WTC11 (cell line): ENCODE data around the gene GYPE. TPM values are rescaled to one million over a fixed set of nuclear protein-coding genes. Genes with fewer than 3 reads are reported as not detected.
"Not testable (repeated sequence)": the region's sequence is repeated elsewhere in the genome, so short reads cannot be mapped to it uniquely, and the experiment has no call there.

Source experiments
- ATAC-seq: fragments of 200-7000 bp; cut with Tn5 transposase; 2 replicates; pipeline ENCODE4 v1.10.0; 2021; ENCODE audit warnings: mild to moderate bottlenecking, moderate library complexity
- CTCF ChIA-PET: fragments of 300-600 bp; sonication (Branson Sonifier 250); formaldehyde crosslinking; loops from one replicate; lab custom pipeline; 2021; ENCODE audit warnings: antibody characterized with exemption; lab: Charles Lee
- POLR2A ChIA-PET: fragments of 350-600 bp; sonication (Branson Sonifier 250); formaldehyde crosslinking; loops from one replicate; lab custom pipeline; 2021; ENCODE audit warnings: antibody characterized with exemption; lab: Charles Lee
- DNase-seq: peaks from one replicate; pipeline ENCODE4 v3.0.0; 2021; ENCODE audit warnings: low spot score
- H3K27ac Mint-ChIP-seq: 2 replicates; pipeline ENCODE4 v1.8.0; 2021; ENCODE audit warnings: mixed read lengths
- H3K27me3 Mint-ChIP-seq: 2 replicates; pipeline ENCODE4 v1.8.0; 2021; ENCODE audit warnings: low read depth, mild to moderate bottlenecking, moderate library complexity, mixed read lengths
- H3K36me3 Mint-ChIP-seq: 2 replicates; pipeline ENCODE4 v1.8.0; 2021; ENCODE audit warnings: mixed read lengths
- H3K4me1 Mint-ChIP-seq: 2 replicates; pipeline ENCODE4 v1.8.0; 2022; ENCODE audit warnings: mixed read lengths
- H3K4me3 Mint-ChIP-seq: 2 replicates; pipeline ENCODE4 v1.8.0; 2021; ENCODE audit warnings: mild to moderate bottlenecking, moderate library complexity, mixed read lengths
- H3K9me3 Mint-ChIP-seq: 2 replicates; pipeline ENCODE4 v1.8.0; 2021; ENCODE audit warnings: mixed read lengths
- ETV6 ChIP-seq: sonication (generic); formaldehyde crosslinking; IDR thresholded peaks from 2 replicates; pipeline ENCODE4 v1.8.1; 2022; ENCODE audit warnings: mild to moderate bottlenecking, missing genetic modification reagents
- TP53 ChIP-seq: sonication (generic); formaldehyde crosslinking; IDR thresholded peaks from 2 replicates; pipeline ENCODE4 v1.8.1; 2023; ENCODE audit warnings: mild to moderate bottlenecking, missing genetic modification reagents
- total RNA-seq: library from RNA; stranded (reverse); gene quantifications from 3 replicates; pipeline ENCODE4 v1.2.3, GENCODE V29; 2021
- TF ChIP-seq, protein P1 (sequence below): fragments of 200-600 bp; IDR thresholded peaks from 2 replicates; pipeline ENCODE4 v1.8.0; 2022; ENCODE audit warnings: antibody characterized with exemption
- TF ChIP-seq, protein P2 (sequence below): fragments of 250-450 bp; sonication (Bioruptor Pico); IDR thresholded peaks from 2 replicates; pipeline ENCODE4 v1.9.0; 2021; ENCODE audit warnings: moderate library complexity, mild to moderate bottlenecking, inconsistent platforms, borderline replicate concordance

GYPE gene
- total RNA-seq, 1 experiment from 2014 or later: not detected

GRCh38 chr4:143911528-143912417 lies 6.4 kb upstream of the GYPE start:
- Mint-ChIP-seq H3K27me3 (peaks cover 29% of the 10 kb centered on the region), H3K4me3 (peak overlapping the region; percentile 46)
- H3K27ac Mint-ChIP-seq, H3K9me3 Mint-ChIP-seq, H3K36me3 Mint-ChIP-seq, H3K4me1 Mint-ChIP-seq, CTCF ChIA-PET, POLR2A ChIA-PET: not testable (repeated sequence)
- peak; percentile 88 for TF ChIP-seq ETV6 (CRISPR knock-in tag)
- peak; percentile 62 for DNase-seq
- peak; percentile 81 for ATAC-seq

- POLR2A ChIA-PET, ATAC-seq, H3K4me3 Mint-ChIP-seq, H3K4me1 Mint-ChIP-seq, H3K36me3 Mint-ChIP-seq, H3K27ac Mint-ChIP-seq, H3K9me3 Mint-ChIP-seq, CTCF ChIA-PET, DNase-seq: not testable (repeated sequence)
- H3K27me3 Mint-ChIP-seq: peaks cover 29% of the 10 kb centered on the region
Observed at GRCh38 chr4:143910906-143911305, 5.5 kb upstream of the GYPE start.

- CTCF ChIA-PET, H3K9me3 Mint-ChIP-seq, H3K27ac Mint-ChIP-seq, POLR2A ChIA-PET, H3K36me3 Mint-ChIP-seq, H3K4me1 Mint-ChIP-seq, H3K4me3 Mint-ChIP-seq: not testable (repeated sequence)
- TF ChIP-seq, protein P1, sequence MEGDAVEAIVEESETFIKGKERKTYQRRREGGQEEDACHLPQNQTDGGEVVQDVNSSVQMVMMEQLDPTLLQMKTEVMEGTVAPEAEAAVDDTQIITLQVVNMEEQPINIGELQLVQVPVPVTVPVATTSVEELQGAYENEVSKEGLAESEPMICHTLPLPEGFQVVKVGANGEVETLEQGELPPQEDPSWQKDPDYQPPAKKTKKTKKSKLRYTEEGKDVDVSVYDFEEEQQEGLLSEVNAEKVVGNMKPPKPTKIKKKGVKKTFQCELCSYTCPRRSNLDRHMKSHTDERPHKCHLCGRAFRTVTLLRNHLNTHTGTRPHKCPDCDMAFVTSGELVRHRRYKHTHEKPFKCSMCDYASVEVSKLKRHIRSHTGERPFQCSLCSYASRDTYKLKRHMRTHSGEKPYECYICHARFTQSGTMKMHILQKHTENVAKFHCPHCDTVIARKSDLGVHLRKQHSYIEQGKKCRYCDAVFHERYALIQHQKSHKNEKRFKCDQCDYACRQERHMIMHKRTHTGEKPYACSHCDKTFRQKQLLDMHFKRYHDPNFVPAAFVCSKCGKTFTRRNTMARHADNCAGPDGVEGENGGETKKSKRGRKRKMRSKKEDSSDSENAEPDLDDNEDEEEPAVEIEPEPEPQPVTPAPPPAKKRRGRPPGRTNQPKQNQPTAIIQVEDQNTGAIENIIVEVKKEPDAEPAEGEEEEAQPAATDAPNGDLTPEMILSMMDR: peak; percentile 24; the same call in 1 of the 2 replicates
- peak; percentile 85 for ATAC-seq
- H3K27me3 Mint-ChIP-seq: peaks cover 21% of the 10 kb centered on the region
- DNase-seq: peak; percentile 17
Observed at GRCh38 chr4:143907811-143908210, 2.5 kb upstream of the GYPE start.

DNA sequence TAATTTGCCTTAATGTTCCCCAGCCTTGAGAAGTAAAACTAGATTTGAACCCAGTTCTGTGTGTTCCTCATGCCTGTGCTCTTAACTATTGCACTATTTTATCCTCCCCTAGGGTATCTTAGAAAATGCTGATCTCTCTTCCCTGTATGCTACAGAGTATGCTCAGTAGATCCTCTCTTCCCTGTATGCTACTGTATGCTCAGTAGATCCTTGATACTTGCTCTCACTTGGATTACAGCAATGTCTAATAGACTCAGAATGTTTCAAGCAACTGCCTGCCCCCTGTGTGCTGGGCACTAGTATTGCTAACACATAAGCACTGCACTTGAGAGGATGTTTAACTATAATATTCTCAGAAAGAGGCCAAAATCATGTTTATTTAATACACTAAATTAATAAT lies 928 bp downstream of the GYPE start:
- H3K27me3 Mint-ChIP-seq, H3K9me3 Mint-ChIP-seq, CTCF ChIA-PET, ATAC-seq, H3K4me3 Mint-ChIP-seq, POLR2A ChIA-PET, H3K27ac Mint-ChIP-seq, DNase-seq, H3K4me1 Mint-ChIP-seq, H3K36me3 Mint-ChIP-seq: not testable (repeated sequence)

DNA sequence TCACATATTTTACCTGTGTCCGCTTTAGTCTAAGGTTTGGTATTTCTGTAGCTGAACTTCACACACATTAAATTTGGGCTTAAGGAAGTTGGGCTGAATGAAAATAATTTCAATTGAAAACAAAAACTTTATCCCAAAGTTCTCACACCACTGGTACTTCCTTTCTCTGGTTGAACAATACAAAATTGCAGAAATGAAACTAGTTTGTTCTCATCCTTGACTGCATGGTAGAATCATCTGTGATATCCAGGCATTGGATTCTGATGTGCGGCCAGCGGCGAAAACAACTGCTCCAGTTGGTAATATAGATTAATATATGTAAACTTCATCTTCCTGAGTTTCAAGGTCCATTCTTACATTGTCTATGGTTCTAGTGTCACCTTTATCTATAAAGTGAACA lies 15.0 kb downstream of the GYPE start:
- H3K27me3 Mint-ChIP-seq, H3K36me3 Mint-ChIP-seq, POLR2A ChIA-PET, H3K9me3 Mint-ChIP-seq, H3K4me3 Mint-ChIP-seq, H3K27ac Mint-ChIP-seq, DNase-seq, CTCF ChIA-PET, H3K4me1 Mint-ChIP-seq, ATAC-seq: not testable (repeated sequence)

DNA sequence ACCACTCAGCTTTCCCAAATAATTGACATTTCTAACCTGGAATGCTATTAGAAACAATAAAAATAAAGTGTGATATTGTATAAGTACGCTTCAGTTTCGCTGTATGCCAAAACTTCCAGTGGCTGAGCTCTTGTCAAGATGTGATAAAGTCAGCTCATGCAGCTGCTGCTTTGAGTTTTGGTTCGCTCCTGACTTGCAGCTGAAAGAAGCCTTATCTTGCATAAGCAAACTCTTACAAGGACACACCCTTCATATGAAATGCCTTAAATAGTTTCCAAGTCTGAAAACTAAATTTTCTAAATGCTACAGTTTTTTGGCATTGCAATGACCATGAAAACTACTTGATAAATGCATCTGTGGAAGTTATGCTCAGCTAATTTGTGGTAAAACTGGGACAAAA lies 17.2 kb downstream of the GYPE start:
- H3K4me3 Mint-ChIP-seq, ATAC-seq, CTCF ChIA-PET, H3K27me3 Mint-ChIP-seq, DNase-seq, H3K4me1 Mint-ChIP-seq, POLR2A ChIA-PET, H3K9me3 Mint-ChIP-seq, H3K27ac Mint-ChIP-seq, H3K36me3 Mint-ChIP-seq: not testable (repeated sequence)

GRCh38 chr4:143884965-143885364 lies 20.4 kb downstream of the GYPE start:
- not testable (repeated sequence) for H3K4me1 Mint-ChIP-seq, ATAC-seq

DNA sequence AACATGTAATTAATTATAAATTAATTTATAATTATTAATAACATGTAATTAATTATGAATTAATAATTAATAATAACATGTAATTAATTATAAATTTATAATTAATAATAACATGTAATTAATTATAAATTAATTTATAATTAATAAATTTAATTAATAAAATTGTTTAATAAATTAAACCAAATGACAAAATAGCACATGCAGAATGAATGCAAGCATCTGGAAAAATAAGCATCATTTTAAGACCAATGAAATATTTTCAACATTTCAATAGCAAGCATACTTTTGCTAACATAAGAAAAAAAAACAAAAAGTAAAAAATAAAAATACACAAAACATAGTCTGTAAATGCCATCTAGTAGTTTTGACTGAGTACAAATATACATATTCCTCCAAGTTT lies 21.8 kb downstream of the GYPE start:
- ChIA-PET CTCF (no interaction called here), POLR2A (no interaction called here)
- Mint-ChIP-seq H3K9me3 (no peaks in the 10 kb centered on the region), H3K27ac (no peak overlapping the region), H3K27me3 (no peaks in the 10 kb centered on the region), H3K4me1 (no peaks in the 10 kb centered on the region), H3K36me3 (no peaks in the 10 kb centered on the region), H3K4me3 (no peak overlapping the region)
- no peak for TF ChIP-seq TP53
- TF ChIP-seq, protein P2, sequence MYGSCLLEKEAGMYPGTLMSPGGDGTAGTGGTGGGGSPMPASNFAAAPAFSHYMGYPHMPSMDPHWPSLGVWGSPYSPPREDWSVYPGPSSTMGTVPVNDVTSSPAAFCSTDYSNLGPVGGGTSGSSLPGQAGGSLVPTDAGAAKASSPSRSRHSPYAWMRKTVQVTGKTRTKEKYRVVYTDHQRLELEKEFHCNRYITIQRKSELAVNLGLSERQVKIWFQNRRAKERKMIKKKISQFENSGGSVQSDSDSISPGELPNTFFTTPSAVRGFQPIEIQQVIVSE: no peak
- ATAC-seq (no peak), DNase-seq (no peak)

More at GRCh38 chr4:143884965-143885364, 20.4 kb downstream of the GYPE start:
- H3K36me3 Mint-ChIP-seq, H3K27ac Mint-ChIP-seq, DNase-seq, CTCF ChIA-PET, H3K4me3 Mint-ChIP-seq, H3K27me3 Mint-ChIP-seq, POLR2A ChIA-PET, H3K9me3 Mint-ChIP-seq: not testable (repeated sequence)
